Endothelial cell of umbilical vein (primary cell): ENCODE data around the gene PTPN12. TPM values are rescaled to one million over a fixed set of nuclear protein-coding genes. Genes with fewer than 3 reads are reported as not detected.

Source experiments
- BruUV-seq: library from RNA; stranded (reverse); fragments of 400-500 nt; replicated peaks from 2 replicates; lab custom pipeline; 2021; lab: Mats Ljungman, UMichigan
- CTCF ChIA-PET: fragments of 300-600, 350-600 bp; sonication (Branson Sonifier 250); formaldehyde crosslinking; loops from one replicate; lab custom pipeline; 2021; ENCODE audit warnings: antibody characterized with exemption, inconsistent platforms; lab: Charles Lee
- POLR2A ChIA-PET: fragments of 300-600, 350-600 bp; sonication (Branson Sonifier 250); formaldehyde crosslinking; loops from one replicate; lab custom pipeline; 2021; ENCODE audit warnings: antibody characterized with exemption, inconsistent platforms; lab: Charles Lee
- DNase-seq: peaks from one replicate; pipeline ENCODE4 v3.0.0-alpha.2; 2011; ENCODE audit warnings: low read depth, low spot score
- FAIRE-seq: peaks from 2 replicates; lab custom pipeline; 2011; peaks lifted over from hg19 to GRCh38; lab: Jason Lieb, UNC
- H2AFZ ChIP-seq: 2 replicates; pipeline ENCODE4 v1.6.0; 2012; ENCODE audit warnings: low read depth, low read length, control low read depth, inconsistent platforms
- H3K27ac ChIP-seq: 2 replicates; pipeline ENCODE4 v1.5.1; 2011; ENCODE audit warnings: low read depth, mild to moderate bottlenecking, control low read depth, low read length, moderate library complexity; ENCODE audit not compliant: insufficient read depth
- H3K27me3 ChIP-seq, 2 experiments: 2 replicates each; pipeline versions ENCODE4 v1.6.0 to v1.6.1; 2011; ENCODE audit warnings: low read length in 2 of 2, mixed read lengths in 1 of 2; ENCODE audit not compliant: control insufficient read depth in 2 of 2, insufficient read depth in 2 of 2
- H3K36me3 ChIP-seq, 2 experiments: 2 replicates in 1 of 2; 3 replicates in 1 of 2; pipeline ENCODE4 v1.5.1; 2011; ENCODE audit warnings: low read length in 2 of 2, mild to moderate bottlenecking in 1 of 2, moderate library complexity in 1 of 2; ENCODE audit not compliant: control insufficient read depth in 2 of 2, insufficient read depth in 2 of 2; ENCODE audit errors: extremely low read depth in 1 of 2
- H3K4me1 ChIP-seq: 3 replicates; pipeline ENCODE4 v1.5.1; 2011; ENCODE audit warnings: mild to moderate bottlenecking, low read length; ENCODE audit not compliant: control insufficient read depth, insufficient read depth; ENCODE audit errors: extremely low read depth
- H3K4me2 ChIP-seq: 2 replicates; pipeline ENCODE4 v1.6.1; 2011; ENCODE audit warnings: low read length, control low read depth, mixed read lengths; ENCODE audit not compliant: insufficient read depth
- H3K4me3 ChIP-seq, 3 experiments: fragments of 200-600 bp in 1 of 3; sonication (generic), shearing (Covaris generic) in 1 of 3; replicated peaks in 1 of 3; 2 replicates each; pipeline ENCODE4 v1.5.1; 2011 to 2016; ENCODE audit warnings: control low read depth in 3 of 3, low read length in 3 of 3, mild to moderate bottlenecking in 2 of 3, inconsistent platforms in 1 of 3, low read depth in 1 of 3, moderate library complexity in 1 of 3; ENCODE audit not compliant: insufficient read depth in 1 of 3
- H3K79me2 ChIP-seq: 2 replicates; pipeline ENCODE4 v1.6.0; 2012; ENCODE audit warnings: low read length, inconsistent platforms; ENCODE audit not compliant: control insufficient read depth, insufficient read depth
- H3K9ac ChIP-seq: replicated peaks from 2 replicates; pipeline ENCODE3; 2011; ENCODE audit warnings: low read length, control low read depth; ENCODE audit not compliant: insufficient read depth; ENCODE audit errors: extremely low read depth
- H3K9me1 ChIP-seq: replicated peaks from 3 replicates; pipeline ENCODE4 v1.6.0; 2011; ENCODE audit warnings: mild to moderate bottlenecking, low read length; ENCODE audit not compliant: control insufficient read depth, insufficient read depth; ENCODE audit errors: extremely low read depth
- H3K9me3 ChIP-seq: replicated peaks from 2 replicates; pipeline ENCODE4 v1.5.1; 2012; ENCODE audit warnings: low read length, inconsistent platforms; ENCODE audit not compliant: control insufficient read depth, insufficient read depth
- H4K20me1 ChIP-seq: replicated peaks from 2 replicates; pipeline ENCODE3; 2011; ENCODE audit warnings: mild to moderate bottlenecking, low read length; ENCODE audit not compliant: control insufficient read depth, insufficient read depth; ENCODE audit errors: extremely low read depth
- CTCF ChIP-seq, 2 donors: IDR thresholded peaks; 1 replicate in 1 of 2; 2 replicates in 1 of 2; pipeline ENCODE4 v1.5.1; 2011; ENCODE audit warnings: low read length in 2 of 2, mild to moderate bottlenecking in 2 of 2, moderate library complexity in 2 of 2, control low read depth in 1 of 2, inconsistent platforms in 1 of 2, low read depth in 1 of 2; ENCODE audit not compliant: insufficient read depth in 1 of 2; ENCODE audit errors: extremely low read depth in 1 of 2
- EZH2 ChIP-seq: IDR thresholded peaks from 2 replicates; pipeline ENCODE4 v1.6.1; 2012; ENCODE audit warnings: borderline replicate concordance, low read depth, mild to moderate bottlenecking, moderate library complexity, low read length, inconsistent platforms; ENCODE audit not compliant: severe bottlenecking
- FOS ChIP-seq: IDR thresholded peaks from 2 replicates; pipeline ENCODE4 v1.6.1; 2011; ENCODE audit warnings: mild to moderate bottlenecking, low read length, moderate library complexity, borderline replicate concordance; ENCODE audit not compliant: insufficient read depth
- GATA2 ChIP-seq: IDR thresholded peaks from 2 replicates; pipeline ENCODE4 v1.7.0; 2011; ENCODE audit warnings: low read depth, mild to moderate bottlenecking, moderate library complexity, mixed read lengths, low read length; ENCODE audit not compliant: insufficient read length, insufficient read depth
- JUN ChIP-seq: IDR thresholded peaks from 2 replicates; pipeline ENCODE4 v1.6.1; 2011; ENCODE audit warnings: borderline replicate concordance, low read depth; ENCODE audit not compliant: insufficient read length, insufficient read depth
- MAX ChIP-seq: IDR thresholded peaks from 2 replicates; pipeline ENCODE4 v1.6.1; 2011; ENCODE audit not compliant: insufficient read depth, insufficient read length
- MYC ChIP-seq: IDR thresholded peaks from one replicate; pipeline ENCODE4 v1.6.1; 2011; ENCODE audit warnings: mild to moderate bottlenecking, low read depth, low read length
- POLR2A ChIP-seq: IDR thresholded peaks from 2 replicates; pipeline ENCODE4 v1.6.1; 2012; ENCODE audit warnings: low read depth, mild to moderate bottlenecking, control low read depth, low read length
- POLR2AphosphoS5 ChIP-seq: IDR thresholded peaks from 2 replicates; pipeline ENCODE4 v1.6.1; 2012; ENCODE audit warnings: low read depth, mild to moderate bottlenecking, control low read depth, low read length, moderate library complexity; ENCODE audit not compliant: insufficient read depth
- dilution Hi-C: fragments of 300-500 bp; cut with MboI; formaldehyde crosslinking; loops from one replicate; pipeline ENCODE4 v1.15.0; 2019; ENCODE audit warnings: low sequenced_read_pairs; ENCODE audit not compliant: extremely low pct_ligation_motif_present
- intact Hi-C: fragments of 100-400 bp; cut with micrococcal nuclease; formaldehyde crosslinking; loops from one replicate; pipeline ENCODE4 v1.10.0; 2022
- polyA plus RNA-seq, 4 experiments: library from polyadenylated mRNA; depleted of rRNA in 3 of 4; stranded (reverse) in 3 of 4; unstranded in 1 of 4; fragments of >200 nt; gene quantifications; 2 replicates each; pipeline versions ENCODE4 v1.2.1 to v1.2.3, GENCODE V29; 2011 to 2012; ENCODE audit warnings: missing spikeins in 1 of 4
- total RNA-seq: library from RNA; stranded (reverse); gene quantifications from 2 replicates; pipeline ENCODE4 v1.2.3, GENCODE V29; 2021

PTPN12 gene
- total and polyA plus RNA-seq, 2 donors (not counting 3 experiments of a cell fraction or from before 2014, with no cell fraction given), result 30.6 to 137 TPM

- POLR2A ChIA-PET, result no interaction called here
- no peaks in the 10 kb centered on the region for H3K27me3 ChIP-seq
- no peak for FAIRE-seq
- no TSS peak for BruUV-seq
- peaks cover 95% of the 10 kb centered on the region for H3K79me2 ChIP-seq
- peaks cover 30% of the 10 kb centered on the region for H3K4me1 ChIP-seq
- peaks cover 34% of the 10 kb centered on the region for H4K20me1 ChIP-seq
- H3K4me3 ChIP-seq, result no peak overlapping the region
- intact Hi-C loops, result no loop called here
- CTCF ChIA-PET, result interaction anchor here (1.0 to 1.5 kb wide), 3 partner anchors 9 to 211 kb away, joined by 3 to 11 read pairs (median 3); no protein-coding TSS in a partner anchor
- TF ChIP-seq POLR2AphosphoS5 (no peak), POLR2A (no peak), GATA2 (no peak), EZH2 (no peak)
- dilution Hi-C loops, result no loop called here
- no peak for DNase-seq
- H3K36me3 ChIP-seq, result peaks cover 0 to 2% of the 10 kb centered on the region in 2 experiments
- H3K27ac ChIP-seq, result no peak overlapping the region
- no peaks in the 10 kb centered on the region for H3K9me3 ChIP-seq
- H2AFZ ChIP-seq, result no peak overlapping the region
- H3K9ac ChIP-seq, result no peak overlapping the region
- no peak overlapping the region for H3K4me2 ChIP-seq
- H3K9me1 ChIP-seq, result no peaks in the 10 kb centered on the region
These were observed 5.8 kb downstream of the PTPN12 start for GRCh38 chr7:77542895-77543294.

- Histone ChIP-seq H2AFZ (no peak overlapping the region), H3K9me1 (no peaks in the 10 kb centered on the region), H3K4me3 (no peak overlapping the region), H3K9ac (no peak overlapping the region), H3K79me2 (peaks cover 100% of the 10 kb centered on the region), H4K20me1 (peaks cover 40% of the 10 kb centered on the region), H3K9me3 (no peaks in the 10 kb centered on the region), H3K27ac (no peak overlapping the region), H3K36me3 (peaks cover 0 to 2% of the 10 kb centered on the region in 2 experiments), H3K4me2 (no peak overlapping the region), H3K4me1 (peaks cover 37% of the 10 kb centered on the region), H3K27me3 (no peaks in the 10 kb centered on the region)
- FAIRE-seq, result no peak
- ChIA-PET CTCF (no interaction called here), POLR2A (no interaction called here)
- BruUV-seq, result no TSS peak
- no peak for TF ChIP-seq POLR2A
- TF ChIP-seq EZH2, result no peak
- TF ChIP-seq CTCF (IDR thresholded peaks at IDR 0.05; ENCODE audit: extremely low read depth in 1 of 2, insufficient read depth in 1 of 2, low read depth in 1 of 2, low read length in 2 of 2), result no peak
- TF ChIP-seq MYC, result no peak
- TF ChIP-seq MAX, result no peak
- no peak for TF ChIP-seq JUN
- TF ChIP-seq FOS, result no peak
- intact Hi-C loops (no loop called here), dilution Hi-C loops (no loop called here)
- DNase-seq, result no peak
These were observed 6.8 kb downstream of the PTPN12 start for GRCh38 chr7:77543910-77544309.
